Forelimb muscle (tissue), 1 donor: ENCODE measurements around the gene MCAM. TPM values are rescaled to one million over a fixed set of nuclear protein-coding genes. Genes with fewer than 3 reads are reported as not detected.
A peak's percentile ranks its signal among the peaks of the same experiment; 100 is the strongest.

Experiments used
- DNase-seq: peaks from one replicate; pipeline ENCODE4 v3.0.0-alpha.2; 2013; ENCODE audit warnings: low read depth
- polyA plus RNA-seq: library from polyadenylated mRNA; unstranded; fragments of 120-200 nt; gene quantifications from one replicate; pipeline ENCODE4 v1.2.1, GENCODE V29; 2013; ENCODE audit not compliant: insufficient read length

The MCAM gene
- polyA plus RNA-seq, 1 donor: 223 TPM

DNA sequence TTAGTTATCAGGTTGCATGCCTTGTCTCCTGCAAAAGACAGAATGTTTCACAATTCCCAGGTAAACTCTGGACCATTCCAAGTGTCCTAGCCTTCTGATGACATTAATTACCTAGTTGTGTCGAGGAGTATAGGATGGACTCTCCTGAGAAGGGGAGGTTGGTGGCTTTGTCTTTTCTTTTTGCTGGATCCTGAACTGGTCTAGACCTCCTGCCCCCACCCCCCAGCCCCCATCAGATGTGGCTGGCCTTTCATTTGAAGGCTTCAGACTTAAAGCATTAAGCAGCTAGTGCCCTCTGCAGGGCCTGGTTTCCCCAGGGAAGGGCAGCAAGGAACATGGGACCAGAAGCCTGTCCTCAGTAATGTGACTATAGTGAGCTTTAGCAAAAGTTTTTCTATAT, 9.7 kb downstream of the MCAM start:
- DNase-seq: no peak

GRCh38 chr11:119306373-119306890, 10.5 kb downstream of the MCAM start:
- no peak for DNase-seq

DNA sequence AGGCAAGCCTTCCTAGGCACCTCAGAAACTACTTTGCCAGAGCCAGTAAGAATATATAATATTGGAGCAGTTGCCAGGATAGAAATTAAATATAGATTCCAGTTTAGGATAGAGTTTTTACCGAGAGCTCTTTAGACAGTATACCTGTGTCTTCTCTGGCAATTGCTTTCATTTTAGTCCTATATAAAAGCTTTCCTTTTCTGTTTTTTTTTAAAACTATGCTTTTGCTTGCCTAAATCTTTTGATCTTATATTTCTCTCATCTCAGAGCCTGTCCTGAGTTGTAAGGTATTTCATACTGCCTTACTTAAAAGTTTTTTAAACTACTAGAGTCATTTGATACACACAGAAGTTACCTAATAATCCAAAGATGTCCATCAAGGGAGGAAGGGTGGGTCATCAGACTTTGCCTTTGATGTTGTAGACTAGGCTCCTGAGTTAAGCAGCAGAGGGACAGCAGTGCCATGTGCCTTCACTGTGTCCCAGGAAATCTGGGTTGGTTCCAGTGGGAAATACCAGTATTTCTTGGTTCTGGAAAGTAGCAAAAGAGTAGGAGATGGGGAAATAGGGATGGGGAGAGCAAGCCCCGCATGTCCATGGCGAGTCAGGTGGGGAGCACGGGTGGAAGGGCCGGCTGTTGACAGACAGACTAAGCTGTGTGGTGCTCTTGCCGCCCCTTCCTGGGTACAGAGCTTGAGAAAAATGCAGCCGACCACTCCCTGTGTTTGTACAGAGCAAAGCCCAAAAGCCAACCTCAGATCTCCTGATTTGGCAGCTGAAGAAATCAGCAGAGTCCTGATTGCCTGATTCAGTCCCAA, 11.2 kb downstream of the MCAM start:
- DNase-seq: no peak

DNA sequence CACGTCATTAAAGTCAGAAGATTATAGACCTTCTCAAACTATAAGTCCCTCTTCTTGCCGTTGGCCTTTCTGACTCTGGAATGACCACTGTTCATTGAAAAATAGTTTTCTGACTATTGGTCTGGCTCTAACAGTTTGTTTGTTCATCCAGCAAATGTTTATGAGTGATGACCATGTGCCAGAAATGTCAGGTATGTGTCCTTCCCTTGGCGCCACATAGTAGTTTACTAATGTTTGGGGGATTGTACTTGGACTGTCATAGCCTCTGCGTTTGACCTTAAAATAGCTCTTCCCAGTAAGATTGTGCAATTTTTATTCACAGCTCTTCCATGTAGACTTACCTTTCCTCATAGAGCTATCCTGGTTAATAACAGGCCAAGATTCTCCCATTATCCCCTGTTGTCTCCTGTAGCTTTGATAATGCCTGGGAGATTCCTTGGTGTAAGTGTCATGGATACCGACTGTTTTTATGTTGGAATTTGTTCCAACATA, 13.7 kb downstream of the MCAM start:
- no peak for DNase-seq

DNA sequence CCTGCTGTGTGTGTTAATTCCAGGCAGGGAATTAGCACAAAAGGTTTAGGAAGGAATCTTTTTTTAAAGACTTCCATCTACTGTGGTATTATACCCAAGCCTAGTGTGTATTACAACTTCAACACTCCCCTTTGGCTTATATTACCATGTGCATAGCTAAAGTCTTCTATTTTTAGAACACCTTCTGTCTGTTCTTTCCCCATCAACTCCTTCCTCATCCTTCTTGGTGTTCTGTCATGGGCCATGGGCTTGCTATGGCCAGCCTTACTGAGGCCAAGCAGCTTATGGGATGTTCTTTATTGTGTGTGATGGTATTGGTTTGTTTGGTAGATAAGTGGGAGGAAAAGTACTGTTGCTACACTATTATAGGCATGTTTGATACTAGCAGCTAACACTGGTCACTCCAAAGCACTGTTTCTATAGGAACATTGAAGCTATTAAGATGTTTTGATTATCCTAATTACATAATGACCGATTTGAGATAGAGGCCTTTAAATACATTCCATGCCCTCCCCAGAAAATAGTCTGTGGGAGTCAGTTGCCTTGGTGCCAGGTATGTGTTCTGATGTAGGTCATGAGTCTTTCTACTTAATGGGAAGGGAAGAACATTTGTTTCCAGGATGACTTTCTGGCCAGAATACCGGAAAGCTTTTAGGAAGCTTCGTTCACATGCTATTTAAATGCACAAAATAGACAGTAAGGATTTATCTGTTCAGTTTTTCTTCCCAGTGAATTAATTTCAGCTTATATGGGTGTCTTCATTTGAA, 16.5 kb downstream of the MCAM start:
- DNase-seq: no peak

DNA sequence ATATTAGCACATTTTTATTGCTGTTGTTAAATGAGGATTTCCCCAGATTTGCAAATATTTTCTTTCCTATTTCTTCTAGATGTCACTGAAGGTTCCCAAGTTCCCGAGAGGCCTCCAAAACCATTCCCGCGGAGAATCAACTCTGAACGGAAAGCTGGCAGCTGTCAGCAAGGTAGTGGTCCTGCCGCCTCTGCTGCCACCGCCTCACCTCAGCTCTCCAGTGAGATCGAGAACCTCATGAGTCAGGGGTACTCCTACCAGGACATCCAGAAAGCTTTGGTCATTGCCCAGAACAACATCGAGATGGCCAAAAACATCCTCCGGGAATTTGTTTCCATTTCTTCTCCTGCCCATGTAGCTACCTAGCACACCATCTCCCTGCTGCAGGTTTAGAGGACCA, 17.5 kb downstream of the MCAM start:
- DNase-seq: no peak

DNA sequence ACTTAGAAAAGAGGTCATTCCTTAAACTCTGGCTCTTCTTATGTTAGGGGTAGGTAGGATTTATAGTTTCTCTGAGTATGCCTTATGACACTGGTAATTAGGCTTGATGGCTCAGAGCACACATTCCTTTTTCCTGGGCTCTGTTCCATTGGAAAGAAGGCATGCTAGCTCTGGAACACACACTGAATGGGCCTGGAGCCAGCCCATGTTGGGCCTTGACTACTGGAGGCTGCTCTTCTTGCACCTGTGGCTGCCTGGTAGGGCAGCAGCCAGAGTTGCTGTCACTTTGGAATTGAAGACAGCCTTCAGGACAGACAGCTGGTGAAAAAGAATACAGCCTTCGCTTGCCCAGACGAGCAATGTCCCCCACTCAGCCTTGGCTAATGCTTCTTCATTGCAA, 18.2 kb downstream of the MCAM start:
- DNase-seq: no peak

DNA sequence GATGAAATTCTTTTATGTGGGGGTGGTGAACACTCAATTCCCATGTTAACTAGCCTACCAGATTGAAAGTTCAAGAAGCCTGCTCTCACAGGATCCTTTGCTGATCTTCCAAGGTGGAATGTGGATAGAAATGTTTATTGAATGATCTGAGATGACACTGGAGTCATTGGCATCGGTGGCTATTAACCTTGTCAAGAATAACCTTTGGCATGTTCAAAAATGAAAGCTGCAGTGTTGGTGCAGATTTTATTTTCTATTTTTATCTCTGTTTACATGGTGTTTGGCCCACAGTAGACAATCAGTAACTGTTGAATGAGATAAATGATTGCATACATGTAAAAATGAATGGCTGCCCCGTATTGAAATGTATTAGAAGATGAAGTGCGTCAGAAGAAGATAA, 19.0 kb downstream of the MCAM start:
- DNase-seq: no peak

- no peak for DNase-seq
Measured at GRCh38 chr11:119295178-119295577, 21.8 kb downstream of the MCAM start.

DNA sequence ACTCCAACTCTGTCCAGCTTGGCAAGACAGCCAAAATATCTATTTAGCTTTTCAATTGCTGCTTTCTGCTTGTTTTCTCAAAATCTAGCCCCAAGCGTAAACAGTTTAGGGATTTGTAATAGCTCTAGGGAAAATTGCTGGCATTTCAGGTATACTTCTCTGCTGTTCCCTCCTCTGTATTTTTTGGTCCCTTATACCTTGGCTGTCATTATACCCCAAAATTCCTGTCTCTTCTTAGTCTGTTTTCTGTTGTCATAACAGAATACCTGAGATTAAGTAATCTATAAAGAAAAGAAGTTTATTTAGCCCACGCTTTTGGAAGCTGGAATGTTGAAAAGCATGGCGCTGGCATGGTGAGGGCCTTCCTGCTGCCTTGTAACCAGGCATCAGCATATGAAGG, 23.5 kb downstream of the MCAM start:
- DNase-seq: no peak

GRCh38 chr11:119290894-119291497, 25.9 kb downstream of the MCAM start:
- no peak for DNase-seq

GRCh38 chr11:119288219-119288618, 28.7 kb downstream of the MCAM start:
- no peak for DNase-seq

GRCh38 chr11:119285431-119285830, 31.5 kb downstream of the MCAM start:
- DNase-seq: no peak

DNA sequence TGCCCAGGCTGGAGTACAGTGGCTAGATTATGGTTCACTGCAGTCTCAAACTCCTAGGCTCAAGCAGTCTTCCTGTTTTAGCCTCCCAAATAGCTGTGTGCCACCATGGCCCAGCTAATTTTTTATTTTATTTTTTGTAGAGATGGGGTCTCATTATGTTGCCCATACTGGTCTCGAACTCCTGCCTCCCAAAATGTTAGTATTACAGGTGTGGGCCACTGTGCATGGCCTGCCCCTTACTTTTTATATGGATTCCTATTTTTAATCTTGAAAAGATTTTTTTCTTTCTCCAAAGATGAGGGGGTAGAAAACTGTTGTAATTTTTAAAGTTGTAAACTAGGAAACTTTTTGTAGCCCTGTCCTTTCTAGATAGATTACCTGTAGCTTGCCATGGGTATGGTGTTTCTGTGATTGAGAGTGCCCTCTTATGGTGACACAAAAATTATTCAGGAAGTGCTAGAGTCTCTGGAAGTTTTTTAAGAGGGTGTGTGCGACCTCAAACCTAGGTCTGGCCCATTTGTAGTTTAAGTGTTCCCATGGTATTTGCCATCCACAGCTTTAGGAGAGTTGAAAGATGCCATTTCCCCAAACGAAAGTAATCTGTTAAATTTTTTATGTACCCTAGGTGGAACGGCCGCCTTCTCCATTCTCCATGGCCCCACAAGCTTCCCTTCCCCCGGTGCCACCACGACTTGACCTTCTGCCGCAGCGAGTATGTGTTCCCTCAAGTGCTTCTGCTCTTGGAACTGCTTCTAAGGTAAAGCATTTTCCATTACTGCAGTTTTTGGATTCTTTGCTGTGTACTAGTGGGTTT, 32.4 kb downstream of the MCAM start:
- peak; percentile 19 for DNase-seq

DNA sequence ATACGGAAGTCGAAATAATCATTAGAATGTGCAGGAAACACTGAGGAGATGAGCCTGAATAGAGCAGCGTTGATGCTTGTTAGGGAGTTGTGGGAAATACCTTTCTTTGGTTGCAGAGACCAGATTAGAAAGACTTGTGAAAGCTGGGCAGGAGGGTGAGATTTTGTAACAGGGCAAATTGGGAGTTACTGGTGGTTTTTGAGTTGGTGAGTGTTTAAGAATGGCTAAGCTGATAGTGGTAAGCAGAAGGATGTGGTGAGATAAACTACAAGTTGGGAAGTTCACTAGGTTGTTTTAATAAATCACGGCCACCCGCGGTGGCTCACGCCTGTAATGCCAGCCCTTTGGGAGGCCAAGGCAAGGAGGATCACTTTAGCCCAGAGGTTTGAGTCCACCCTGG, 34.4 kb downstream of the MCAM start:
- DNase-seq: no peak

DNA sequence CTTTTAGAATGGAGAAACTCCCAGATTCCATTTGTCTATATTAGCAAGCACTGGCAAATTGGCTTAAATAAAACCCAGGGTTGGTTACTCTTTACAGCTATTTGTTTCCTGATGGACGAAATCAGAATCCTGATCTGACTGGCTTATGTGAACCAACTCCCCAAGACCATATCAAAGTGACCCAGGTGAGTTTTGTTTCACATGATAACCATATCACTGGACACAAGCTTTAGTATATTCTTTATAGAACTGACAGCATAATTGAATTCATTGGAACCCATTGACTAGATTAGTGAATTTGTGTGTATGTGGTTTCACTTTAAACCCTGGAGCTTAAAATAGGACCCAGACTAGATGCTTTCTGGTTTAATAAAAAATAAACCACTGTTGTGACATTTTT, 39.3 kb downstream of the MCAM start:
- DNase-seq: no peak

DNA sequence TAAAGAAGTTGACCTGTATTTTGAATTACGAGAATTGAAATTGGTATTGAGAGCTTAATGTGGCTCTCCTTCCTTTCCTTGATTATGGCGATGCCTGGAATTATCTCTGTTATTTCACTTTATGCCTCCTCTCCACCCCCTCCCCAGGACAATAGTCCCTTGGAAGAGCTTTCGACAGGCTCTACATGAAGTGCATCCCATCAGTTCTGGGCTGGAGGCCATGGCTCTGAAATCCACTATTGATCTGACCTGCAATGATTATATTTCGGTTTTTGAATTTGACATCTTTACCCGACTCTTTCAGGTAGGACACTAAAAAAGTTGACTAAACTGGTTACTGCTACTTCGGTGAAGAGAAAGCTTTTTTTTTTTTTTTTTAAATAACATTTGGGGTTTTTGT, 43.2 kb downstream of the MCAM start:
- DNase-seq: no peak

DNA sequence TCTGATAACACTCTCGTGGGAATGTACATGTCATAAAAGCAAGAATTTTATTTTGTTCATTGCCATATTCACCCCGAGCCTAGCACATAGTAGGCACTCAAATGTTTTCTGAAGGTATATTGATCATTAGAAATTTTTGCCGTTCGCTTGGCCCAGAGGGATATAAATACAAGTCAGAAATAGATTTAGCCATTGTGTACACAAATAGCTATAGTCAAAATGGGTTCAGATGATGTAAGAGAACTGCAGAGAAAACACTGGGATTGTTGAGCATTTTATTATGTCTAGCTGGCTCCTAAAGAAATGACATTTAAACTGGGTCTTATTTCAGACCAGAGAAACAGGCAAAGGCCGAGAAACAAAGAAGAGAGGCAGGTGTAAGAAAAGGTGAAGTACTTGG, 49.3 kb downstream of the MCAM start:
- DNase-seq: no peak

DNA sequence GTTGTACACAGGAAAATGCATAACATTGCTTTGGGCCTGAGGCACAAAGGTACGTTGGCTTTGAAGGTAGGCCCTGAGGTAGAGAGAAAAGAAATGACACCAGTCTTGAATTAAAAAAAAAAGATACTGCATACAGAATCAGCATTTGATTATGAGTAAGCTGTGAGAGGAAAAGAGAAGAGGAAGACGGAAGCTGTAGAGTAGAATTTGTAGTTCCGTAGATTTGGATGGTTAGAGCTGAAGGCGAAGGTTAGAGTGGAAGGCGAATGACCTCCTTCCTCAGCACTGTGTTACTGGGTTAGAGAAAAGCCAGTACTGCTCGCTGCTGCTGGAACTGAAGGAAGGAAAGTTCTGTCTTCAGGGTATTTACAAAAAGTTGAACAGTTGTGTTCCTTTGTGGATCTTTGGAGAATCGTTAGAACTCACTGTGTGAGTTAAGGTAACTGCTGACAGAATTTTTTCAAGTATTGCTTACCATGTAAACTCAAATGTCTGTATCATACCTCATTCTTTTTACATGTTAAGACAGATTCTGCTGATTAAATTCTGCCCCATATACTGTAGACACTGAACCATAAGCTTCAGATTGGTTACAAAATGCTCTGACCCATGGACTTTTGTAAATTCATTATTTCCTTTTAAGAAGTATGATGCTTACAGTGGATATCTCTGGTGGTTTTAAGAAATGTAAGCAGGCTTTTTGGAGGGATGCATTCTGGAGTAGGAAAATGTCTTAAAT, 50.2 kb downstream of the MCAM start:
- no peak for DNase-seq

DNA sequence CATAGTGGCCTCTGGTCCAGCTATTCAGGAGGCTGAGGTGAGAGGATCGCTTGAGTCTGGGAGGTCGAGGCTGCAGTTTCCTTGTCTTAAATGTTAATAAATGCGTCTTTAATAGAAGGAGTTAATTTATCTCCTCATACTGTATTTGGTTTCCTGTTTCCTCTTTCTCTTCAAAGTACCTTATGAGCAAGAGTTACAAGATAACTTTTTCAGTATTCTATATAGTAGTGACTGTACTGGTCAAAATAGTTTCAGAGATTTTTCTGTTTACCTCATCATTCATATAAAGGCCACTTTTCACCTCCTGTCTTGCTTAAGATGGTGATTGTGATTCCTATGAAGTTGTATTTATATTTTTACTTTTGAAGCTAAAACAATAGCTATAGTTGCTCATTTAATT, 50.9 kb downstream of the MCAM start:
- DNase-seq: no peak
